Suppressor macrophage (primary cell): ENCODE measurements around the gene CASP9.

Source experiments
- DNase-seq, 4 experiments: peaks; one replicate each; pipeline ENCODE4 v3.0.0-alpha.2; 2020 to 2022

The CASP9 gene

DNA sequence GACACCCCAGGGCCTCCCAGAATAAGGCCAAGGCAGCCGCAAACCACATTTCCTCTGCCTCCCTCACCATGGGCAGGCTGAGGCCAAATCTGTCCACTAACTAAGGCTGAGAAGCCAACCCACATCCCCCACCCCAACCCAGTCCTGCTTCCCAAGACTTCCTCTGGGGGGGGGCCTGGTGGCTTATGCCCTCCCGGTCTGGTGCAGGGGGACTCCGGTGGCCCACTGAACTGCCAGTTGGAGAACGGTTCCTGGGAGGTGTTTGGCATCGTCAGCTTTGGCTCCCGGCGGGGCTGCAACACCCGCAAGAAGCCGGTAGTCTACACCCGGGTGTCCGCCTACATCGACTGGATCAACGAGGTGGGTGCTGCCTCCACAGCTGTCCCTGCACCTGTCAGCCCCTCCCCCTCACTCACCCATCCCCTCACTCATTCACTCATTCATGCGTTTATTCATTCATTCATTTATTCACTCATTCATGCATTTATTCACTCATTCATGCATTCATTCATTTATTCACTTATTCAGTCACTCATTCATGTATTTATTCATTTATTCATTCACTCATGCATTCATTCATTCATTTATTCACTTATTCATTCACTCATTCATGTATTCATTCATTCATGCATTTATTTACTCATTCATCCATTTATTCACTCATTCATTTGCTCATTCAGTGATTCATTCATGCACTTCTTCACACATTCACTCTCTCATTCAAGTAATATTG is 78.5 kb downstream of the CASP9 start:
- no peak for DNase-seq

DNA sequence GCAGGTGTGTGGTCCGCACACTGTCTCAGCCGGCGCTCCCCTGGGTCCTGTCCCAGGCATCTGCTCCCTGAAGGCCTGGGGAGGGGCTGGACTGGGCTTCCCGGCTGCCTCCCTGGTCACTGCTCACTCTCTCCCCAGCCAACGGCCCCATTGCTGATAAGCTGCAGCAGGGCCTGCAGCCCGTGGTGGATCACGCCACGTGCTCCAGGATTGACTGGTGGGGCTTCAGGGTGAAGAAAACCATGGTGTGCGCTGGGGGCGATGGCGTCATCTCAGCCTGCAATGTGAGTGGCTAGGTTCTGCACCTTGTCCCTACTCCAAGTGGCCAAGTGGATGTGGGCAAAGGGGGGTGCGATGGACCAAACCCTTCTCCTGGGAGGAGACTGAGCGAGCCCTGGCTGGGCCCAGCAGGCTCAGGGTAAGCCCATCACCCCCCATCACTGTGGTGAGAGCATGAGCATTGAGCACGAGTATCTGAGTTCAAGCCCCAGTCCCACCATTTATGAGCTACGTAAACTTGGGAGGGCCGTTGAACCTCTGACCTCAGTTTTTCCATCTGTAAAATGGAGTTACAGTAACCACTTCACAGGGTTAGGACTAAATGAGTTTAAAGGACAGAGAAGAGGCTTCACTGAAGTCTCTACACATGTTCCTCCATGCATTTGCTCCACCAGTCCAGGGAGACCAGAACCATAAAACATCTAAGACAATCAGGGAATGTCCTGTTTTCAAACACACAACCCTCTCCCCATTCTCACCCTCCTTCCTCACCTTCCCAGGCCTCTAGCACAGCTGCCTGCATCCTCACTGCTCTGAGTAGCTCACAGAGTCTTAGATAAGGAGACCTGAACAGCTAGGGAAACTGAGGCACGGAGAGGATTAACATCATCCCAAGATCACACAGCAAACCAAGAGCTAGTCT is 79.3 kb downstream of the CASP9 start:
- no peak for DNase-seq

GRCh38 chr1:15443281-15443680 is 80.7 kb downstream of the CASP9 start:
- no peak for DNase-seq

DNA sequence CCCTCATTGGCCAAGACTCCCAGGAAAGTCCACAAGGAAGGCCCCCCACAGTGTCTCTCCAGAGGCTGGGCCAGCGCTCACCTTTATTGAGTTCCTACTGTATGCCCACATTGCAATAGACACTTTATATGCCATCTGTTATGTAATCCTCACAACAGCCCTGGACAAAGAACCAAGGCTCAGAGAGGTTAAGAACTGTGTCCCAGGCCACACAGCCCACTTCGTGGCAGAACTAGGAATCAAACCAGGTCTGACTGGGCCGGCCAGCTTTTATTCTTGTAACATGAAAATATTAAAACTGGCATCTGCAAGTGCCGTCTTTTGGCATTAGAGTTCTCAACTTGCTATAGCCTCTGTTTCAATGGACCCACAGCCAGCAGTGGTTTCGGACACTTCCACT is 81.3 kb downstream of the CASP9 start:
- no peak for DNase-seq

DNA sequence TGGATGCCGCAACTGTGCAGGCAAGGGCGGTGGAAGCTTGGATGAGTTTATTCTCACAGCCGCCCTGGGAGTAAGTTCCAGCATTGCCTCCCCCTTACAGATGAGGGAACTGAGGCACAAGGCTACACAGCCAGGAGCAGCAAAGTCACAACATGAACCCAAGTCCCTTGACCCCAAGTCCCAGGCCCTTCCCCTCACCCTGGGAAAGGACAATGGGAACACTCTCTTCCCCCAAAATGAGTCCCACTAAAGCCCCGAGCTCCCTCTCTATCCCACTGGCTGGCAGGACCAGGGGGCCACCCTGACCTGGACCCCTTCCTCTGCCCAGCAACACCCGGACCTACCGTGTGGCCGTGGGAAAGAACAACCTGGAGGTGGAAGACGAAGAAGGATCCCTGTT is 81.9 kb downstream of the CASP9 start:
- no peak for DNase-seq
